Measurements from ENCODE around the gene CELSR1. TPM values are rescaled to one million over a fixed set of nuclear protein-coding genes. Genes with fewer than 3 reads are reported as not detected.
A peak's percentile ranks its signal among the peaks of the same experiment; 100 is the strongest.

Gene CELSR1
- total RNA-seq, 1 donor from 2014 or later, result 5.1 TPM

GRCh38 chr22:46480396-46480795 lies 57.0 kb downstream of the CELSR1 start:
- peaks cover 6% of the 10 kb centered on the region for H3K9me3 Mint-ChIP-seq
- H3K27me3 Mint-ChIP-seq (ENCODE audit: low read depth), result peaks cover 21% of the 10 kb centered on the region
- H3K36me3 Mint-ChIP-seq (ENCODE audit: low read depth), result peaks cover 3% of the 10 kb centered on the region
- H3K4me1 Mint-ChIP-seq, result peaks cover 21% of the 10 kb centered on the region
- H3K27ac Mint-ChIP-seq (ENCODE audit: unreplicated experiment), result no peak overlapping the region
- H3K4me3 Mint-ChIP-seq, result no peak overlapping the region
- DNase-seq (ENCODE audit: low read depth, low spot score), result no peak
- no peak for TF ChIP-seq CTCF (conservative IDR thresholded peaks at IDR 0.05)

GRCh38 chr22:46479046-46479445 lies 58.4 kb downstream of the CELSR1 start:
- H3K4me1 Mint-ChIP-seq, result peaks cover 8% of the 10 kb centered on the region

GRCh38 chr22:46478083-46478551 lies 59.3 kb downstream of the CELSR1 start:
- Mint-ChIP-seq H3K4me1 (peaks cover 5% of the 10 kb centered on the region), H3K9me3 (peaks cover 8% of the 10 kb centered on the region), H3K27ac (ENCODE audit: unreplicated experiment) (no peak overlapping the region), H3K4me3 (no peak overlapping the region), H3K27me3 (ENCODE audit: low read depth) (peaks cover 18% of the 10 kb centered on the region), H3K36me3 (ENCODE audit: low read depth) (peaks cover 3% of the 10 kb centered on the region)
- no peak for TF ChIP-seq CTCF (conservative IDR thresholded peaks at IDR 0.05)
- DNase-seq (ENCODE audit: low read depth, low spot score), result no peak

More at GRCh38 chr22:46479046-46479445, 58.4 kb downstream of the CELSR1 start:
- TF ChIP-seq CTCF (conservative IDR thresholded peaks at IDR 0.05), result no peak
- peaks cover 8% of the 10 kb centered on the region for H3K9me3 Mint-ChIP-seq
- peak overlapping the region; percentile 67 for H3K27ac Mint-ChIP-seq (ENCODE audit: unreplicated experiment)
- no peak for DNase-seq (ENCODE audit: low read depth, low spot score)
- peaks cover 17% of the 10 kb centered on the region for H3K27me3 Mint-ChIP-seq (ENCODE audit: low read depth)
- peaks cover 3% of the 10 kb centered on the region for H3K36me3 Mint-ChIP-seq (ENCODE audit: low read depth)
- H3K4me3 Mint-ChIP-seq, result no peak overlapping the region

- H3K9me3 Mint-ChIP-seq, result peaks cover 3% of the 10 kb centered on the region
- DNase-seq (ENCODE audit: low read depth, low spot score), result no peak
- no peak overlapping the region for H3K4me3 Mint-ChIP-seq
- H3K4me1 Mint-ChIP-seq, result peaks cover 13% of the 10 kb centered on the region
- H3K27me3 Mint-ChIP-seq (ENCODE audit: low read depth), result peaks cover 23% of the 10 kb centered on the region
- no peak for TF ChIP-seq CTCF (conservative IDR thresholded peaks at IDR 0.05)
- H3K27ac Mint-ChIP-seq (ENCODE audit: unreplicated experiment), result peak overlapping the region; percentile 23
- H3K36me3 Mint-ChIP-seq (ENCODE audit: low read depth), result no peaks in the 10 kb centered on the region
Observed at GRCh38 chr22:46476547-46476941, 60.9 kb downstream of the CELSR1 start.

GRCh38 chr22:46473896-46474557 lies 63.4 kb downstream of the CELSR1 start:
- Mint-ChIP-seq H3K27ac (ENCODE audit: unreplicated experiment) (no peak overlapping the region), H3K36me3 (ENCODE audit: low read depth) (no peaks in the 10 kb centered on the region), H3K4me3 (no peak overlapping the region), H3K9me3 (peaks cover 3% of the 10 kb centered on the region), H3K27me3 (ENCODE audit: low read depth) (peaks cover 13% of the 10 kb centered on the region), H3K4me1 (peaks cover 7% of the 10 kb centered on the region)
- TF ChIP-seq CTCF (conservative IDR thresholded peaks at IDR 0.05), result no peak
- no peak for DNase-seq (ENCODE audit: low read depth, low spot score)

Data from neural crest cell (in vitro differentiated cells).